Activated T-cell treated with anti-CD3 and anti-CD28 coated beads for 4 hours (primary cell): Measurements from ENCODE around the gene EIF4EBP2.

ENCODE experiments used
- DNase-seq: peaks from one replicate; pipeline ENCODE4 v3.0.0-alpha.2; 2020

The EIF4EBP2 gene

GRCh38 chr10:70379581-70380176 lies 24.3 kb upstream of the EIF4EBP2 start:
- DNase-seq, result no peak

GRCh38 chr10:70380350-70381135 lies 23.4 kb upstream of the EIF4EBP2 start:
- no peak for DNase-seq

GRCh38 chr10:70381471-70382421 lies 22.2 kb upstream of the EIF4EBP2 start:
- DNase-seq, result no peak

GRCh38 chr10:70391654-70392053 lies 12.3 kb upstream of the EIF4EBP2 start:
- no peak for DNase-seq

- no peak for DNase-seq
Observed at GRCh38 chr10:70396140-70396539, 7.8 kb upstream of the EIF4EBP2 start.

GRCh38 chr10:70399177-70399576 lies 4.8 kb upstream of the EIF4EBP2 start:
- DNase-seq, result no peak

- DNase-seq, result no peak
Observed at GRCh38 chr10:70403483-70404035, 386 bp upstream of the EIF4EBP2 start.

GRCh38 chr10:70404787-70405036 lies 767 bp downstream of the EIF4EBP2 start:
- no peak for DNase-seq

- no peak for DNase-seq
Observed at GRCh38 chr10:70405037-70405824, 1.3 kb downstream of the EIF4EBP2 start.

- no peak for DNase-seq
Observed at GRCh38 chr10:70409772-70410171, 5.8 kb downstream of the EIF4EBP2 start.

- DNase-seq, result no peak
Observed at GRCh38 chr10:70410608-70411007, 6.7 kb downstream of the EIF4EBP2 start.

GRCh38 chr10:70412356-70412755 lies 8.4 kb downstream of the EIF4EBP2 start:
- no peak for DNase-seq

GRCh38 chr10:70417568-70417967 lies 13.6 kb downstream of the EIF4EBP2 start:
- no peak for DNase-seq

GRCh38 chr10:70418229-70418628 lies 14.3 kb downstream of the EIF4EBP2 start:
- DNase-seq, result no peak

- DNase-seq, result no peak
Observed at GRCh38 chr10:70418713-70419112, 14.8 kb downstream of the EIF4EBP2 start.

GRCh38 chr10:70424320-70424719 lies 20.4 kb downstream of the EIF4EBP2 start:
- DNase-seq, result no peak

GRCh38 chr10:70425096-70425495 lies 21.2 kb downstream of the EIF4EBP2 start:
- no peak for DNase-seq

GRCh38 chr10:70426823-70427222 lies 22.9 kb downstream of the EIF4EBP2 start:
- no peak for DNase-seq

GRCh38 chr10:70430493-70431445 lies 26.8 kb downstream of the EIF4EBP2 start:
- DNase-seq, result no peak

- DNase-seq, result no peak
Observed at GRCh38 chr10:70432101-70432500, 28.2 kb downstream of the EIF4EBP2 start.

- no peak for DNase-seq
Observed at GRCh38 chr10:70432561-70433263, 28.8 kb downstream of the EIF4EBP2 start.
